SK-N-SH (cell line): ENCODE data around the gene MLLT3. TPM values are rescaled to one million over a fixed set of nuclear protein-coding genes. Genes with fewer than 3 reads are reported as not detected.

ENCODE experiments used
- CTCF ChIA-PET: fragments of 300-600, 350-600 bp; formaldehyde crosslinking; extraction: SDS; loops from one replicate; lab custom pipeline; 2021; lab: Yijun Ruan, JAX
- POLR2A ChIA-PET: fragments of 350-600 bp; sonication (Branson Sonifier 250); formaldehyde crosslinking; extraction: SDS; loops from one replicate; lab custom pipeline; 2020; ENCODE audit warnings: antibody characterized with exemption, inconsistent platforms; lab: Yijun Ruan, JAX
- DNase-seq: peaks from one replicate; pipeline ENCODE4 v3.0.0; 2012
- H2AFZ ChIP-seq: fragments of 200-600 bp; sonication (generic); 2 replicates; pipeline ENCODE4 v1.8.1; 2016; ENCODE audit warnings: antibody characterized with exemption, mild to moderate bottlenecking, low read depth
- H3F3A ChIP-seq: fragments of 200-600 bp; sonication (generic); replicated peaks from 2 replicates; pipeline ENCODE3; 2016; ENCODE audit warnings: antibody characterized with exemption, mild to moderate bottlenecking; ENCODE audit not compliant: insufficient read depth
- H3K27ac ChIP-seq, 2 experiments: fragments of 200-500 bp in 1 of 2; fragments of 200-600 bp in 1 of 2; sonication (Bioruptor generic) in 1 of 2; sonication (generic), shearing (Covaris generic) in 1 of 2; 2 replicates each; pipeline versions ENCODE4 v1.5.1 to v1.6.1; 2014 to 2016; ENCODE audit warnings: low read depth in 2 of 2, inconsistent platforms in 1 of 2, low read length in 1 of 2, mild to moderate bottlenecking in 1 of 2, mixed read lengths in 1 of 2
- H3K27me3 ChIP-seq: fragments of 200-600 bp; sonication (generic), shearing (Covaris generic); 2 replicates; pipeline ENCODE4 v1.6.1; 2016; ENCODE audit warnings: mixed run types; ENCODE audit not compliant: insufficient read depth
- H3K36me3 ChIP-seq, 2 experiments: fragments of 200-500 bp in 1 of 2; fragments of 200-600 bp in 1 of 2; sonication (Bioruptor generic) in 1 of 2; sonication (generic) in 1 of 2; replicated peaks in 1 of 2; 2 replicates each; pipeline versions ENCODE3 to v1.5.1; 2014 to 2016; ENCODE audit warnings: low read length in 1 of 2, mild to moderate bottlenecking in 1 of 2; ENCODE audit not compliant: insufficient read depth in 2 of 2, control insufficient read depth in 1 of 2
- H3K4me1 ChIP-seq, 2 experiments: fragments of 200-500 bp in 1 of 2; fragments of 200-600 bp in 1 of 2; sonication (Bioruptor generic) in 1 of 2; sonication (generic), shearing (Covaris generic) in 1 of 2; 2 replicates each; pipeline versions ENCODE4 v1.5.1 to v1.6.1; 2014 to 2016; ENCODE audit warnings: low read depth in 1 of 2, low read length in 1 of 2, mixed run types in 1 of 2; ENCODE audit not compliant: insufficient read depth in 2 of 2, control insufficient read depth in 1 of 2
- H3K4me2 ChIP-seq: fragments of 200-600 bp; sonication (generic), shearing (Covaris generic); 2 replicates; pipeline ENCODE4 v1.6.1; 2017; ENCODE audit warnings: mixed run types
- H3K4me3 ChIP-seq, 2 experiments: fragments of 200-500 bp in 1 of 2; fragments of 200-600 bp in 1 of 2; sonication (Bioruptor generic) in 1 of 2; sonication (generic), shearing (Covaris generic) in 1 of 2; 2 replicates each; pipeline versions ENCODE4 v1.5.1 to v1.8.1; 2014 to 2016; ENCODE audit warnings: low read depth in 2 of 2, inconsistent platforms in 1 of 2, low read length in 1 of 2, mild to moderate bottlenecking in 1 of 2, mixed read lengths in 1 of 2, moderate library complexity in 1 of 2
- H3K79me2 ChIP-seq: fragments of 200-600 bp; sonication (generic); 2 replicates; pipeline ENCODE4 v1.8.1; 2017; ENCODE audit warnings: mild to moderate bottlenecking; ENCODE audit not compliant: insufficient read depth
- H3K9ac ChIP-seq: fragments of 200-600 bp; sonication (generic); 2 replicates; pipeline ENCODE4 v1.6.1; 2017; ENCODE audit warnings: mixed run types
- H3K9me2 ChIP-seq: fragments of 200-600 bp; sonication (generic); 2 replicates; pipeline ENCODE4 v1.6.1; 2017; ENCODE audit warnings: mixed run types
- H3K9me3 ChIP-seq: fragments of 200-600 bp; sonication (generic); 2 replicates; pipeline ENCODE4 v1.6.1; 2017; ENCODE audit warnings: mixed run types, mild to moderate bottlenecking, moderate library complexity
- H4K20me1 ChIP-seq: fragments of 200-600 bp; sonication (generic); 2 replicates; pipeline ENCODE4 v1.6.1; 2017; ENCODE audit warnings: mild to moderate bottlenecking, mixed run types; ENCODE audit not compliant: insufficient read depth
- ELF1 ChIP-seq: IDR thresholded peaks from 2 replicates; pipeline ENCODE4 v1.4.0; 2012
- EP300 ChIP-seq, 2 experiments: IDR thresholded peaks; 2 replicates each; pipeline versions ENCODE4 v1.4.0 to v1.6.1; 2012; ENCODE audit warnings: borderline replicate concordance in 1 of 2, low read depth in 1 of 2, low read length in 1 of 2
- EZH2phosphoT487 ChIP-seq: fragments of 200-600 bp; sonication (generic); IDR thresholded peaks from 2 replicates; pipeline ENCODE4 v1.6.1; 2017; ENCODE audit warnings: low read depth, mixed run types, mild to moderate bottlenecking, antibody characterized with exemption, moderate library complexity, borderline replicate concordance
- FOSL2 ChIP-seq: IDR thresholded peaks from 2 replicates; pipeline ENCODE4 v1.4.0; 2012; ENCODE audit warnings: low read depth, mild to moderate bottlenecking, moderate library complexity, borderline replicate concordance
- FOXJ3 ChIP-seq: sonication (generic); formaldehyde crosslinking; IDR thresholded peaks from 2 replicates; pipeline ENCODE4 v1.5.1; 2020; ENCODE audit warnings: mild to moderate bottlenecking, missing genetic modification reagents
- GABPA ChIP-seq: IDR thresholded peaks from 2 replicates; pipeline ENCODE4 v1.4.0; 2012; ENCODE audit warnings: low read depth, mild to moderate bottlenecking
- GATA2 ChIP-seq: sonication (generic); formaldehyde crosslinking; IDR thresholded peaks from 2 replicates; pipeline ENCODE4 v1.5.0; 2020; ENCODE audit warnings: mild to moderate bottlenecking, missing genetic modification reagents
- MAX ChIP-seq: IDR thresholded peaks from 2 replicates; pipeline ENCODE4 v1.4.0; 2012; ENCODE audit warnings: low read depth
- MEF2A ChIP-seq: IDR thresholded peaks from 2 replicates; pipeline ENCODE4 v1.4.0; 2012; ENCODE audit warnings: low read depth, borderline replicate concordance
- MXI1 ChIP-seq: IDR thresholded peaks from 2 replicates; pipeline ENCODE4 v1.6.1; 2012; ENCODE audit warnings: mild to moderate bottlenecking, low read depth, low read length, improper control_type of control experiment
- PBX3 ChIP-seq: IDR thresholded peaks from 2 replicates; pipeline ENCODE4; 2012
- POLR2AphosphoS5 ChIP-seq: IDR thresholded peaks from 2 replicates; pipeline ENCODE4 v1.6.1; 2012; ENCODE audit warnings: low read depth, low read length
- RCOR1 ChIP-seq: fragments of 150-350 bp; IDR thresholded peaks from 2 replicates; pipeline ENCODE4 v1.6.1; 2017; ENCODE audit warnings: antibody characterized with exemption, low read length
- SIN3A ChIP-seq: IDR thresholded peaks from 2 replicates; pipeline ENCODE4 v1.6.1; 2012; ENCODE audit warnings: low read depth, mild to moderate bottlenecking, low read length, moderate library complexity, borderline replicate concordance
- SMC3 ChIP-seq: IDR thresholded peaks from 2 replicates; pipeline ENCODE4 v1.6.1; 2012; ENCODE audit warnings: low read depth, low read length, improper control_type of control experiment
- TCF12 ChIP-seq: IDR thresholded peaks from 2 replicates; pipeline ENCODE4 v1.4.0; 2012
- TEAD4 ChIP-seq: IDR thresholded peaks from 2 replicates; pipeline ENCODE4 v1.4.0; 2012; ENCODE audit warnings: mild to moderate bottlenecking, borderline replicate concordance; ENCODE audit not compliant: insufficient read depth
- WGBS: methylation state at CpG from one replicate; pipeline ENCODE4 v1.1.6; 2017; ENCODE audit warnings: low lambda C conversion rate; 5-methylcytosine and 5-hydroxymethylcytosine counted together
- polyA plus RNA-seq, 3 experiments: library from polyadenylated mRNA; depleted of rRNA; stranded (reverse); fragments of >200 nt; gene quantifications; 2 replicates each; pipeline ENCODE4 v1.2.3, GENCODE V29; 2012
- TF ChIP-seq, protein P1 (sequence below): fragments of 150-350 bp; IDR thresholded peaks from 2 replicates; pipeline ENCODE4 v1.6.1; 2016; ENCODE audit warnings: mild to moderate bottlenecking, low read depth, low read length
- TF ChIP-seq, protein P2 (sequence below): IDR thresholded peaks from 2 replicates; pipeline ENCODE4 v1.6.1; 2012; ENCODE audit warnings: mild to moderate bottlenecking, low read depth, low read length, moderate library complexity
- TF ChIP-seq, protein P3 (sequence below): fragments of 200-600 bp; sonication (generic); IDR thresholded peaks from 2 replicates; pipeline ENCODE4 v1.6.1; 2017; ENCODE audit warnings: antibody characterized with exemption, mild to moderate bottlenecking, moderate library complexity

Gene MLLT3
- polyA plus RNA-seq, 1 of the 3 experiments (the other 2 are of a cell fraction) = 3.9 TPM

DNA sequence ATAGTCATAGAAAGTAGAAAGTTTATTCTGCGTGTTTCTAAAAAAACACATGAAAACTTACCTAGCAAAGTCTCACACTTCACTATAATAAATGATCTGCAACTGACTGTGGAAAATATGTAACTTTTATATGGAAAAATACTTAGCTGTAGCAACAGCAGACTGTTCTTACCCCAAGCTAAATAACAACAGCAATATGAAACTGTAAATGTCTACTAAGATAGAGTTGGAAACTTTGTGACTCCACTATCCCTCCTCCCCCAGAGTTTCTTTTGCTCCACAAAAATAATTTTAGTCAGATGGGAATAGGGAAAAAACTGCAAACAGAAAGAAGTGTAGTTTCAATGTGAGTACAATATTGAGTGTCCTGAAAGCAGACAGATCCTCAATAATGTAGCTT lies 21.0 kb downstream of the MLLT3 start:
- H3K27ac ChIP-seq = no peak overlapping the region
- no peaks in the 10 kb centered on the region for H3K27me3 ChIP-seq
- H3K36me3 ChIP-seq = no peaks in the 10 kb centered on the region
- ChIA-PET POLR2A (no interaction called here), CTCF (interaction anchor here (0.7 kb wide), 1 partner anchor 1136 kb away, joined by 3 read pairs; no protein-coding TSS in a partner anchor)
- H3K4me3 ChIP-seq = no peak overlapping the region
- H3F3A ChIP-seq = no peaks in the 10 kb centered on the region
- TF ChIP-seq ELF1 (no peak), SMC3 (no peak), SIN3A (no peak), PBX3 (no peak), GABPA (no peak), EZH2phosphoT487 (no peak), POLR2AphosphoS5 (no peak), EP300 (IDR thresholded peaks at IDR 0.05; ENCODE audit: borderline replicate concordance in 1 of 2, low read depth in 1 of 2, low read length in 1 of 2) (no peak), FOXJ3 (CRISPR knock-in tag) (no peak), MAX (no peak), MEF2A (no peak), MXI1 (no peak), FOSL2 (no peak), RCOR1 (no peak), GATA2 (CRISPR knock-in tag) (no peak), TEAD4 (no peak), TCF12 (no peak)
- TF ChIP-seq, protein P1, sequence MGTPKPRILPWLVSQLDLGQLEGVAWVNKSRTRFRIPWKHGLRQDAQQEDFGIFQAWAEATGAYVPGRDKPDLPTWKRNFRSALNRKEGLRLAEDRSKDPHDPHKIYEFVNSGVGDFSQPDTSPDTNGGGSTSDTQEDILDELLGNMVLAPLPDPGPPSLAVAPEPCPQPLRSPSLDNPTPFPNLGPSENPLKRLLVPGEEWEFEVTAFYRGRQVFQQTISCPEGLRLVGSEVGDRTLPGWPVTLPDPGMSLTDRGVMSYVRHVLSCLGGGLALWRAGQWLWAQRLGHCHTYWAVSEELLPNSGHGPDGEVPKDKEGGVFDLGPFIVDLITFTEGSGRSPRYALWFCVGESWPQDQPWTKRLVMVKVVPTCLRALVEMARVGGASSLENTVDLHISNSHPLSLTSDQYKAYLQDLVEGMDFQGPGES = no peak
- TF ChIP-seq, protein P2, sequence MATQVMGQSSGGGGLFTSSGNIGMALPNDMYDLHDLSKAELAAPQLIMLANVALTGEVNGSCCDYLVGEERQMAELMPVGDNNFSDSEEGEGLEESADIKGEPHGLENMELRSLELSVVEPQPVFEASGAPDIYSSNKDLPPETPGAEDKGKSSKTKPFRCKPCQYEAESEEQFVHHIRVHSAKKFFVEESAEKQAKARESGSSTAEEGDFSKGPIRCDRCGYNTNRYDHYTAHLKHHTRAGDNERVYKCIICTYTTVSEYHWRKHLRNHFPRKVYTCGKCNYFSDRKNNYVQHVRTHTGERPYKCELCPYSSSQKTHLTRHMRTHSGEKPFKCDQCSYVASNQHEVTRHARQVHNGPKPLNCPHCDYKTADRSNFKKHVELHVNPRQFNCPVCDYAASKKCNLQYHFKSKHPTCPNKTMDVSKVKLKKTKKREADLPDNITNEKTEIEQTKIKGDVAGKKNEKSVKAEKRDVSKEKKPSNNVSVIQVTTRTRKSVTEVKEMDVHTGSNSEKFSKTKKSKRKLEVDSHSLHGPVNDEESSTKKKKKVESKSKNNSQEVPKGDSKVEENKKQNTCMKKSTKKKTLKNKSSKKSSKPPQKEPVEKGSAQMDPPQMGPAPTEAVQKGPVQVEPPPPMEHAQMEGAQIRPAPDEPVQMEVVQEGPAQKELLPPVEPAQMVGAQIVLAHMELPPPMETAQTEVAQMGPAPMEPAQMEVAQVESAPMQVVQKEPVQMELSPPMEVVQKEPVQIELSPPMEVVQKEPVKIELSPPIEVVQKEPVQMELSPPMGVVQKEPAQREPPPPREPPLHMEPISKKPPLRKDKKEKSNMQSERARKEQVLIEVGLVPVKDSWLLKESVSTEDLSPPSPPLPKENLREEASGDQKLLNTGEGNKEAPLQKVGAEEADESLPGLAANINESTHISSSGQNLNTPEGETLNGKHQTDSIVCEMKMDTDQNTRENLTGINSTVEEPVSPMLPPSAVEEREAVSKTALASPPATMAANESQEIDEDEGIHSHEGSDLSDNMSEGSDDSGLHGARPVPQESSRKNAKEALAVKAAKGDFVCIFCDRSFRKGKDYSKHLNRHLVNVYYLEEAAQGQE = no peak
- TF ChIP-seq, protein P3, sequence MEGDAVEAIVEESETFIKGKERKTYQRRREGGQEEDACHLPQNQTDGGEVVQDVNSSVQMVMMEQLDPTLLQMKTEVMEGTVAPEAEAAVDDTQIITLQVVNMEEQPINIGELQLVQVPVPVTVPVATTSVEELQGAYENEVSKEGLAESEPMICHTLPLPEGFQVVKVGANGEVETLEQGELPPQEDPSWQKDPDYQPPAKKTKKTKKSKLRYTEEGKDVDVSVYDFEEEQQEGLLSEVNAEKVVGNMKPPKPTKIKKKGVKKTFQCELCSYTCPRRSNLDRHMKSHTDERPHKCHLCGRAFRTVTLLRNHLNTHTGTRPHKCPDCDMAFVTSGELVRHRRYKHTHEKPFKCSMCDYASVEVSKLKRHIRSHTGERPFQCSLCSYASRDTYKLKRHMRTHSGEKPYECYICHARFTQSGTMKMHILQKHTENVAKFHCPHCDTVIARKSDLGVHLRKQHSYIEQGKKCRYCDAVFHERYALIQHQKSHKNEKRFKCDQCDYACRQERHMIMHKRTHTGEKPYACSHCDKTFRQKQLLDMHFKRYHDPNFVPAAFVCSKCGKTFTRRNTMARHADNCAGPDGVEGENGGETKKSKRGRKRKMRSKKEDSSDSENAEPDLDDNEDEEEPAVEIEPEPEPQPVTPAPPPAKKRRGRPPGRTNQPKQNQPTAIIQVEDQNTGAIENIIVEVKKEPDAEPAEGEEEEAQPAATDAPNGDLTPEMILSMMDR = no peak
- H3K4me2 ChIP-seq = no peak overlapping the region
- no peaks in the 10 kb centered on the region for H3K9me3 ChIP-seq
- no peak overlapping the region for H3K9ac ChIP-seq
- H2AFZ ChIP-seq = no peak overlapping the region
- WGBS = 94% methylated on average over 1 of the region's 1 CpG
- no peaks in the 10 kb centered on the region for H3K9me2 ChIP-seq
- no peak for DNase-seq
- peaks cover 4 to 7% of the 10 kb centered on the region in 2 experiments; a peak in 1 of 4 replicates for H3K4me1 ChIP-seq
- H3K79me2 ChIP-seq = no peaks in the 10 kb centered on the region
- no peaks in the 10 kb centered on the region for H4K20me1 ChIP-seq
